Measurements from ENCODE around the gene AGAP1. TPM values are rescaled to one million over a fixed set of nuclear protein-coding genes. Genes with fewer than 3 reads are reported as not detected.

The AGAP1 gene
- polyA plus RNA-seq, 3 donors, result 3.7 to 7.1 (median 6.3) TPM

- H3K27ac ChIP-seq (ENCODE audit: low read depth, low read length), result no peak overlapping the region
- WGBS, 3 donors, result 92 to 99% (median 93%) methylated on average over 4 of the region's 4 CpGs
Observed at GRCh38 chr2:235674812-235675211, 181.0 kb downstream of the AGAP1 start.

- WGBS, 3 donors, result 81 to 92% (median 83%) methylated on average over 3 of the region's 3 CpGs
- H3K27ac ChIP-seq (ENCODE audit: low read depth, low read length), result no peak overlapping the region
Observed at GRCh38 chr2:235675678-235676535, 182.1 kb downstream of the AGAP1 start.

- 81 to 91% (median 84%) methylated on average over 1 of the region's 1 CpG for WGBS, 3 donors
- no peak overlapping the region for H3K27ac ChIP-seq (ENCODE audit: low read depth, low read length)
Observed at GRCh38 chr2:235676536-235676799, 182.6 kb downstream of the AGAP1 start.

- 82 to 92% (median 84%) methylated on average over 16 of the region's 16 CpGs for WGBS, 3 donors
- no peak overlapping the region for H3K27ac ChIP-seq (ENCODE audit: low read depth, low read length)
Observed at GRCh38 chr2:235677276-235677788, 183.5 kb downstream of the AGAP1 start.

- 91 to 94% (median 92%) methylated on average over 11 of the region's 11 CpGs for WGBS, 3 donors
- H3K27ac ChIP-seq (ENCODE audit: low read depth, low read length), result no peak overlapping the region
Observed at GRCh38 chr2:235677937-235678336, 184.1 kb downstream of the AGAP1 start.

GRCh38 chr2:235678712-235679111 lies 184.9 kb downstream of the AGAP1 start:
- WGBS, 3 donors, result 90 to 93% (median 93%) methylated on average over 10 of the region's 10 CpGs
- H3K27ac ChIP-seq (ENCODE audit: low read depth, low read length), result no peak overlapping the region

GRCh38 chr2:235679471-235679870 lies 185.6 kb downstream of the AGAP1 start:
- 31 to 65% (median 63%) methylated on average over 5 of the region's 5 CpGs for WGBS, 3 donors
- no peak overlapping the region for H3K27ac ChIP-seq (ENCODE audit: low read depth, low read length)

- WGBS, 3 donors, result 57 to 75% (median 59%) methylated on average over 10 of the region's 10 CpGs
- no peak overlapping the region for H3K27ac ChIP-seq (ENCODE audit: low read depth, low read length)
Observed at GRCh38 chr2:235685024-235685721, 191.3 kb downstream of the AGAP1 start.

- 94 to 97% (median 94%) methylated on average over 26 of the region's 26 CpGs for WGBS, 3 donors
- no peak overlapping the region for H3K27ac ChIP-seq (ENCODE audit: low read depth, low read length)
Observed at GRCh38 chr2:235688511-235689426, 194.9 kb downstream of the AGAP1 start.

GRCh38 chr2:235689427-235689853 lies 195.6 kb downstream of the AGAP1 start:
- no peak overlapping the region for H3K27ac ChIP-seq (ENCODE audit: low read depth, low read length)

GRCh38 chr2:235690082-235690808 lies 196.4 kb downstream of the AGAP1 start:
- H3K27ac ChIP-seq (ENCODE audit: low read depth, low read length), result no peak overlapping the region
- 87 to 93% (median 89%) methylated on average over 9 of the region's 9 CpGs for WGBS, 3 donors

More at GRCh38 chr2:235689427-235689853, 195.6 kb downstream of the AGAP1 start:
- WGBS, 3 donors, result 79 to 88% (median 80%) methylated on average over 4 of the region's 4 CpGs

GRCh38 chr2:235690809-235691450 lies 197.1 kb downstream of the AGAP1 start:
- WGBS, 3 donors, result 83 to 86% (median 83%) methylated on average over 14 of the region's 14 CpGs
- H3K27ac ChIP-seq (ENCODE audit: low read depth, low read length), result no peak overlapping the region

GRCh38 chr2:235692076-235692475 lies 198.2 kb downstream of the AGAP1 start:
- no peak overlapping the region for H3K27ac ChIP-seq (ENCODE audit: low read depth, low read length)
- 90 to 94% (median 90%) methylated on average over 10 of the region's 10 CpGs for WGBS, 3 donors

- 88 to 95% (median 94%) methylated on average over 15 of the region's 15 CpGs for WGBS, 3 donors
- H3K27ac ChIP-seq (ENCODE audit: low read depth, low read length), result no peak overlapping the region
Observed at GRCh38 chr2:235692671-235693171, 198.9 kb downstream of the AGAP1 start.

- 95 to 98% (median 96%) methylated on average over 10 of the region's 10 CpGs for WGBS, 3 donors
Observed at GRCh38 chr2:235693279-235693678, 199.4 kb downstream of the AGAP1 start.

GRCh38 chr2:235694721-235695601 lies 201.1 kb downstream of the AGAP1 start:
- WGBS, 3 donors, result 86 to 89% (median 87%) methylated on average over 17 of the region's 17 CpGs

More at GRCh38 chr2:235693279-235693678, 199.4 kb downstream of the AGAP1 start:
- H3K27ac ChIP-seq (ENCODE audit: low read depth, low read length), result no peak overlapping the region

More at GRCh38 chr2:235694721-235695601, 201.1 kb downstream of the AGAP1 start:
- H3K27ac ChIP-seq (ENCODE audit: low read depth, low read length), result no peak overlapping the region
